Stimulated activated CD8-positive, alpha-beta memory T cell treated with anti-CD3 and anti-CD28 coated beads, Interleukin-2, amount 100 ng/mL, for 48 hours (primary cell): Measurements from ENCODE around the gene ZNF8.
"Not testable (repeated sequence)": the region's sequence is repeated elsewhere in the genome, so short reads cannot be mapped to it uniquely, and the experiment has no call there.

Experiments
- DNase-seq, 2 donors: peaks; one replicate each; pipeline ENCODE4 v3.0.0-alpha.2; 2020; ENCODE audit warnings: low read depth in 2 of 2

The ZNF8 gene

DNA sequence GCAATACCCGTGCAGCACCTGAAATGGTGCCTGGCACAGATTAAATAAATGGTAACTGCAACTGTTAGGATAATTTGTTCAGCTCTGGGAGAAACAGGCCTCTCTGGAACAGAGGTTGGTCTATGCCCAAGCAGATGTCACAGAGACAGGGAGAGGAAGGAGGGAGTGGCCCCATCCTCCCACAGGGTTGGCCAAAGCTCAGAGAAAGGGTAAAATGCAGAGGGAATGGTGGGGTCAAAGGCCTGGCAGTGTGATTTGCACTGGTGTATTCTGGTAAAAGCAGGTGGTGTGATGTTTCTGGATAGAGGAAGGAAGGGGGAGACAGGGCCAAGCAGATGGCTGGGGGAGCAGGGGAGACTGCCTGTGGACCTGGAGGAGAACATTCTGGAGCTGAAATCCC, 57.5 kb downstream of the ZNF8 start:
- DNase-seq, result no peak

DNA sequence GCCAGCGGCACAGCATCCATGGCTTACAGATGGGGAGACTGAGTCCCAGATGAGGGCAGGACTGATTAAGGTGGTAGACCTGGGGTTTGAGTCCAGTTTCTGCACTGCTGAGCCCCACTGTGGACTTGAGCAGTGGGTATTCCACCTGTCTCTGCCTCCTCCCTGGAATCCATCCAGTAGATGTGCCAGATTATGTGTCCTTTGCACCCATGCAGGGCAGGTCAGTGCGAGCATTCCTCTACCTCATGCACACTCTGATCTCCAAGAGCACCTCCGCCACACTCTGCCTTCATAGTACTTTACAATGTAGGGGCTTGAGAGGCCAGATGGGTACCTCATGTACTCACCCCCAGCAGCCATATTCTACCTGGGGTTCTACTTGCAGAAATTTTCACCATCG, 58.1 kb downstream of the ZNF8 start:
- DNase-seq, result no peak

DNA sequence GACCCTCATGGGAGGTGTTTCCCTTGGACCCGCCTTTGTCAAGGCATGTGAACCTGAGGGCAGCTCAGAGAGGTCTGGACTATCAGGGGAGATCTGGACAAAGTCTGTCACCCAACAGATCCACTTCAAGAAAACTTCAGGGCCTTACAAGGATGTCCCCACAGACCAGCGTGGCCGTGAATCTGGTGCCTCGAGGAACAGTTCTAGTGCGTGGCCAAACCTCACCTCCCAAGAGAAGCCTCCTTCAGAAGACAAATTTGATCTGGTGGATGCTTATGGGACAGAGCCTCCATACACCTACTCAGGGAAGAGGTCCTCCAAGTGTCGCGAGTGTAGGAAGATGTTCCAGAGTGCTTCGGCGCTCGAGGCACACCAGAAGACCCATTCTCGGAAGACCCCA, 59.6 kb downstream of the ZNF8 start:
- DNase-seq, result no peak

DNA sequence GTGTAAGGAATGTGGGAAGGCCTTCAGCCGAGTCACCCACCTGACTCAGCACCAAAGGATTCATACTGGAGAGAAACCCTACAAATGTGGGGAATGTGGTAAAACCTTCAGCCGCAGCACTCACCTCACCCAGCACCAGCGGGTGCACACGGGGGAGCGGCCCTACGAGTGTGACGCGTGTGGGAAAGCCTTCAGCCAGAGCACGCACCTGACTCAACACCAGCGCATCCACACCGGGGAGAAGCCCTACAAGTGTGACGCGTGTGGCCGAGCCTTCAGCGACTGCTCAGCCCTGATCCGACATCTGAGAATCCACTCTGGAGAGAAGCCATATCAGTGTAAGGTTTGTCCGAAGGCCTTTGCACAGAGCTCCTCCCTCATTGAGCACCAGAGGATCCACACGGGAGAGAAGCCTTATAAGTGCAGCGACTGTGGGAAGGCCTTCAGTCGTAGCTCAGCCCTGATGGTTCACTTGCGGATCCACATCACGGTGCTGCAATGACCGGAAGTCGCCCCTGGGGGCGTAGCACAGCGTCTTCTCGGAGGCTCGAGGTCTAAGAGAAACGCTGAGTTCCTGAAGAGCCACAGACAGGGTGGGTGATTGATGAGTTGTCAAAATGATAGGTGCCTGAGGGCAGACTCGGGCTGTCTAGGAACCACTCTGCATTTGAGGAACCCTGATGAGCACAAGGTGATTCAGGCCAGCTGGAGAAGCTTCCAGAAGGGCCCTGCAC, 60.2 kb downstream of the ZNF8 start:
- DNase-seq, result no peak

DNA sequence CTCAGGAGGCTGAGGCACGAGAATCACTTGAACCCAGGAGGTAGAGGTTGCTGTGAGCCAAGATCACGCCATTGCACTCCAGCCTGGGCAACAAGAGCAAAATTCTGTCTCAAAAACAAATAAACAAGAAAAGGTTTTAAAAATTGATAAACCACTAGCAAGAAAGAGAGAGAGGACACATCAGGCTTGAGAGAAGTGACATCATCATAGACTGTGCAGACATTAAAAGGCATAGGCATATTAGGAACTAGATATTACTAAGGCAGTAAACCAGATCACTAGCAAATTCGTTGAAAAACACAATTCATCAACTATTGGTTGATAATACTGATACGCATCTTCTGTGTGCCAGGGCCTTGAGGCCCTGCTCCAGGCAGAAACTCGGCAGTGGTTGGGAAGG, 66.8 kb downstream of the ZNF8 start:
- no peak for DNase-seq

DNA sequence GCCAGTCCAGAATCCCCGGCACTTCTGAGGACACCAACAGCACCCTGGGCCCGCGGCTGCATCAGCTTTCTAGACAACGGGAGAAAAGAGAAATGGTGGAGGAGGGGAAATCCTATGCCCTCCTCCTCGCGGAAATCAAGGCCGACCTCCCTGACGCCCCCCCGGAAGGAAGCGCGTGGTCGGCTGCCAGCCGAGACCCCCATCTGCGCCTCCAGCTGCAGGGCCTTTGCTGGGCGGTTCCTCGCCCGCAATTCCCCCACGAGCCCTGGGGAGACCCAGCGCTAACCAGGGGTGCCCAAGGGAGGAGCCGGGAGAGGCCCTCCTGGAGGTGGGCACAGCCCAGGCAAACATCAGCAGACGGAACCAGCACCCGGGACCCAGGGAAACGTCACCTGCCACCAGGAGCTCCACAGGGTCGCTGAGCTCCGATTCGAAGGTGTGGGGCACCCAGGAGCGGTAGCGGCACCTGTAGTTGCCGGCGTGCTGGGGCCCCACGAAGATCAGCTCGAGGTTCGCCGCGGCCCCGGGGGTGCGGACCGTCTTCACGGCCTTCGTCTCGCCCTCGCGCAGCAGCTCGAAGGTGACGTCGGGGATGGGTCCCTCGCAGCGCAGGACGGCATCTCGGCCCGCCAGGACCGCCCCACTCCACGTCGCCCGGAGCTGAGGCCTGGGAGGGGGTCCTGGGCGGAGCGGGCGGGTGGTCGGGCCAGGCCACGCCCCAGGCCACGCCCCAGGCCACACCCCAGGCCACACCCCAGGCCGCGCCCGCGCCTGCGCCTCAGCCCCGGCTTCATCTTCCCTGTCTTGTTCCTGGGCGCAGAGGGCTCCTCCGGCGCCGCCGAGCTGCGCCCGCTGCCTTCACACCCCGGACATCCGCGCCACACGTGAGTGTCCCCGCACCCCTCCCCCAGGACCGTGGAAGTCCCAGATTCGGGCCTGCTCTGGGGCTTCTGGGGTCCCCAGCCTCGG, 68.5 kb downstream of the ZNF8 start:
- peak; percentile 59 to 70 for DNase-seq

DNA sequence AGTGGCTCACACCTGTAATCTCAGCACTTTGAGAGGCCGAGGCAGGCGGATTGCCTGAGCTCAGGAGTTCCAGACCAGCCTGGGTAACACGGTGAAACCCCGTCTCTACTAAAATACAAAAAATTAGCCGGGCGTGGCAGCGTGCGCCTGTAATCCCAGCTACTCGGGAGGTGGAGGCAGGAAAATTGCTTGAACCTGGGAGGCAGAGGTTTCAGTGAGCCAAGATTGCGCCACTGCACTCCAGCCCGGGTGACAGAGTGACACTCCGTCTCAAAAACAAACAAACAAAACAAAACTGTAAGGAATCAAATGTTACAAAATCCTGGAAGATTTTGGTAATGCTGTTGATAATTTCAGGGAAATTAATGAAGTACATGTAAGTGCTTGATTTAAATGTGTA, 69.3 kb downstream of the ZNF8 start:
- not testable (repeated sequence) for DNase-seq

DNA sequence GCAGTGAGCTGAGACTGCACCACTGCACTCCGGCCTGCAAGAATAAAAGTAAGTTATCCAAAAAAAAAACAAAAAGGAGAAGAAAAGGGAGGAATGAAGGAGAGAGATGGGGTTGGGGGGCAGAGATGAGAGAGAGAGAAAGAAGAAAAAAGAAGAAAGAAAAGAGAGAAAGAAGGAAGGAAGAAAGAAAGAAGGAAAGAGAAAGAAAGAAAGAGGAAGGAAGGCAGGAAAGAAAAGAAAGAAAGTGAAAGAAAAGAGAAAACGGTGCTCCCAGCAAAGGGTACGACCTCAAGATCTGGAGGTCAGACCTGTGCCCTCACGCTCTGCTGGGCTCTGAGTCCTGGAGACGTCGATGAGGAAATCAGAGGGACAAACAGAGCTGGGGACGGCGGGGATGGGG, 70.8 kb downstream of the ZNF8 start:
- no peak for DNase-seq

DNA sequence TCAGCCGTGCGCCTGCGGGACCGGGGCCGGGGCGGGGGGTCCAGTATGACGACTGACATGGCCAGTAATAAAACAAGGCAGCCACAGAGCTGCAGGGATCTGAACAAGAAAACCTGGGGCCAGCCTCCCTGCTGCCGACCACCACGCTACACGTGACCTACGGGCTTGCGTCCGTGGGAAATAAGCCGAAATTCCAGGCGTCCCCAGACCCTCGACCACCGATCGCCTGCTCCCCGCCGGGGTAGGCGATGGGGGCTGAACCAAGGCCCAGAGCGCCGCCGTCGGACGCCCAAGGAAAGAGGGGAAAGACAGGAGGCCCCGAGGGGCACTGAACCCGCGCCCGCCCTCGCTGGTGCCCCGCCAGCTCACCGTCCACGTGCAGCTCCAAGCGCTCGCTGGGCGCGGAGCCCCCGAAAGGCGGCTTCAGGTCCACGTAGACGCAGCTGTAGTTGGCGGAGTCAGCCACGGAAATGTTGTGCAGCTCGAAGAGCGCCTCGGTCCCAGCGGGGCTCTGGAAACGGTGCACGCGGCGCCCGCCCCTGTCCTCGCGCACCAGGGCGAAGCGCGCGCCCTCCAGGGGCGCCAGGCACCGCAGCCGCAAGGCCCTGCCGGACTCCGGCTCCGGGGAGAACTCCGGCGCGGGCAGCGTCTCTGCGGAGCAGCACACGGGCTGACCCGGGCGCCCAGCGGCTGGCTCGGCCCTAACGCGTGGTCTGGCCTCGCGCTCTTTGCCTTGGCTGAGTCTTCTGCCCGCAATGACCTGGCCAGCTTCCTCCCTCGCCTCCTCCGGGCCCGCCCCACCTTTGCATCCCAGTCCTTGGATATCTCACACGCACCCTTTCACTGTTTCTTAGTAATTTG, 71.5 kb downstream of the ZNF8 start:
- no peak for DNase-seq

DNA sequence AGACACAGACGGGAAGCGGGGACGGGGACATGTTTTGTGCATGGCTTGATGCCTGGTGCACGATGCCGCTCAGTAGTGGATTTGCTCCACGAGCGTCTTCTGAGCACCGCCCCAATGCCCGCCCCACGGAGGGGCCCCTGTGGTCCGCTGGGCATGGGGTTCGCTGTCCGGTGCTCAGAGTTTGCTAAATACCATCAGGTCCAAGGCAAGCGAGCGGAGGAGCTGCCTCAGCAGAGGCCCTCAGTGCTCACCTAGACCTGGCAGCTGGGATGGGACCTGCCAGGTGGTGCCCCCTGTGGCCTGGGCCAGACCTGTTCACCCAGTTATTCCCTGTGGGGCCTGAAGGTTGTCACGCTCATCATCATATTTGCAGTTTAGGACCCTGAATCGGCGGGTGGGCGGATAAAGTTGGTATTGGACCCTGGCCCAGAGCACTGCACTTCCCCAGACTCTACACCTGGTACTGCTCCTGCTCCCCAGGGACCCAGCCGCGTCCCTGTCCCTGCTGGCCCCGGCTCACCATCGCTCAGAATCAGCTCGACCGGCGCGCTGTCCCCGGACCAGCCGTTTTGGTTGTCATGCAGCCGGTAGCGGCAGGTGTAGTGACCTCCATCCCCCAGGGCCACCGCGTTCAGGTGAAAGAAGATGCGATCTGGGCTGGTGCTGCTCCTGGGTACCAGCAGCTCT, 72.3 kb downstream of the ZNF8 start:
- no peak for DNase-seq

DNA sequence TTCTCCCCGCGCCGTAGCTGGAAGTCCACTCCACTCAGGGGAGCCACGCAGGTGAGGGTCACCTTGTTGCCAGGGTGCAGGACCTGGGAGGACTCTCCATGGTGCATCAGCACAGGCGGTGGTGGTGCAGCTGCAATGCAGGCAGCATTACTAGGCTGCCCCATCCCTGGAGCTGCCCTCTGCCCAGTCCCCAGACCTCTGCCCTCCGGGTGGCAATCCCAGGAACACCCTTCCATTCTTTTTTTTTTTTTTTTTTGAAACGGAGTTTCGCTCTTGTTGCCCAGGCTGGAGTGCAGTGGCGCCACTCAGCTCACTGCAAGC, 72.8 kb downstream of the ZNF8 start:
- no peak for DNase-seq

DNA sequence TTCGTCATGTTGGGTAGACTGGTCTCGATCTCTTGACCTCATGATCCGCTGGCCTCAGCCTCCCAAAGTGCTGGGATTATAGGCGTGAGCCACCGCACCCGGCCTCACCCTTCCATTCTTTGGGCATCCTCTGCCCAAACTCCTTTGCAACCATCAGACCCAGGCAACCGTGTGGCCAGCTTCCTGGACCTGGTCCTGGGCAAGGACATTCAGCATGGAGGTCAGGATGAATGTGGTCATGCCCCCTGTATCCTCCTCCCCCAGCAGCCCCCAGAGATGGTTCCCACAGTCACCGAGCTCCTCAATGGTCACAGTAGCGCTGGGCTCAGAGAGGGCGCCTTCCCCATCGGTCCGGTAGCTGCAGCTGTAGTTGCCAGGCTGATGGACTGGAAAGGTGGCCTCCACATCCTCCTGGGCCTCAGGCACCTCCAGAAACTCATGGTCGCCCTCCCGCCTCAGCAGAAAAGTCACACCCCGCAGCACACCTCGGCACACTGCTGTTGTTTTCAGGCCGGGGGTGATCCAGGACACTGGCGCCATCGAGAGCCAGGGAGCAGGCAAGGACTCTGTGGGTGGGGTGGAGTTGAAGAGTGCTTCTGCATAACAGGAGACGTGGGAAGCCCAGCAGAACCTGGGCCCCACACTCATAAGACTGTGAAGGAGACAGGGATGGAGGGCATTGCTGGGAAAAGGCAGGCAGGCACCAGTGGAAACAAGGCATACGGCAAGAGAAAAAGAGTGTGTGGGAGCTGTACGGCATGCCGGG, 73.4 kb downstream of the ZNF8 start:
- DNase-seq, result no peak
